Gastroesophageal sphincter (tissue), 4 donors: ENCODE data around the gene DCLK1. TPM values are rescaled to one million over a fixed set of nuclear protein-coding genes. Genes with fewer than 3 reads are reported as not detected.

ENCODE experiments used
- ATAC-seq: fragments of 150-250 bp; one replicate; pipeline ENCODE4 v1.9.1; 2016; ENCODE audit warnings: mild to moderate bottlenecking, moderate library complexity
- H3K27ac ChIP-seq, 4 donors: fragments of 200-600 bp; sonication (generic) in 3 of 4; 1 replicate in 3 of 4; 2 replicates in 1 of 4; pipeline ENCODE4 v1.5.1; 2016 to 2019
- H3K27me3 ChIP-seq: fragments of 200-600 bp; sonication (generic); one replicate; pipeline ENCODE4 v1.5.1; 2019
- H3K36me3 ChIP-seq, 2 donors: fragments of 200-600 bp; sonication (generic); one replicate each; pipeline ENCODE4 v1.5.1; 2019; ENCODE audit warnings: control low read depth in 1 of 2
- H3K4me1 ChIP-seq, 3 donors: fragments of 200-600 bp; sonication (generic); 1 replicate in 2 of 3; 2 replicates in 1 of 3; pipeline ENCODE4 v1.5.1; 2016 to 2019; ENCODE audit warnings: control low read depth in 2 of 3
- H3K4me3 ChIP-seq, 2 donors: fragments of 200-600 bp; sonication (generic); one replicate each; pipeline ENCODE4 v1.5.1; 2019; ENCODE audit warnings: mild to moderate bottlenecking in 1 of 2, moderate library complexity in 1 of 2
- H3K9me3 ChIP-seq, 3 donors: fragments of 200-600 bp; sonication (generic); one replicate each; pipeline ENCODE4 v1.5.1; 2017 to 2019; ENCODE audit warnings: control low read depth in 2 of 3
- EP300 ChIP-seq: sonication (generic); formaldehyde crosslinking; IDR thresholded peaks from one replicate; pipeline ENCODE4 v1.6.1; 2017; ENCODE audit warnings: antibody characterized with exemption, mild to moderate bottlenecking
- POLR2A ChIP-seq, 2 donors: fragments of 450-650 bp; IDR thresholded peaks; one replicate each; pipeline ENCODE4 v1.6.1; 2017; ENCODE audit warnings: antibody characterized with exemption in 2 of 2, mild to moderate bottlenecking in 2 of 2, moderate library complexity in 1 of 2
- POLR2AphosphoS5 ChIP-seq: sonication (generic); formaldehyde crosslinking; IDR thresholded peaks from one replicate; pipeline ENCODE4 v1.6.1; 2017; ENCODE audit warnings: antibody characterized with exemption
- WGBS, 2 donors: methylation state at CpG; one replicate each; pipeline ENCODE4 v1.1.5; 2018; ENCODE audit warnings: low coverage in 1 of 2; 5-methylcytosine and 5-hydroxymethylcytosine counted together
- total RNA-seq, 4 donors: library from RNA; depleted of rRNA; stranded (reverse); fragments of >200 nt; gene quantifications; one replicate each; pipeline ENCODE4 v1.1.0, GENCODE V29; 2016
- TF ChIP-seq, protein P1 (sequence below), 4 experiments: fragments of 200-600 bp in 2 of 4; fragments of 450-650 bp in 2 of 4; sonication (generic) in 1 of 4; IDR thresholded peaks; one replicate each; pipeline ENCODE4 v1.5.1; 2017 to 2019; ENCODE audit warnings: antibody characterized with exemption in 4 of 4, mild to moderate bottlenecking in 2 of 4, moderate library complexity in 2 of 4

Gene DCLK1
- total RNA-seq, 4 donors from 2014 or later: 26.9 to 68.3 (median 30.3) TPM

DNA sequence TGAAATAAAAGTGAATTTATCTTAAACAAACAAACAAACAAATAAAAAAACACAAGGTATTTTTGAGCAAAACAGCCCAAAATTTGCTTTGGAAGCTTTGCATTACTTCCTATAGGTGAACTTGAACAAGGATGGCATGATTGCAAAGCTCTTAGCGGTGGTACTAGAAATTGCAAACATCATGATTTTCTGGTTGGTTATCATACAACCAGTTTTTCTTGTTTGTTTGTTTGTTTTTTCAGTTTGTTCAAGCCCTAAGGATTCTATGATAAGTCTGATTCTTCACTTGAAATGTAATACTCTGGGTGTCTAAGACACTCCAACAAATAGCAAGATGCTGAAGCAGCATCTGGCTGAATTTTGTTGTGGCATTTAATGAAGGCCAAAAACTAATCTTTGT lies 15.9 kb downstream of the DCLK1 start:
- H3K27ac ChIP-seq: no peak overlapping the region
- ATAC-seq: no peak
- no peaks in the 10 kb centered on the region for H3K27me3 ChIP-seq
- no peak overlapping the region for H3K4me3 ChIP-seq
- H3K4me1 ChIP-seq: no peaks in the 10 kb centered on the region
- H3K36me3 ChIP-seq: no peaks in the 10 kb centered on the region
- H3K9me3 ChIP-seq: no peaks in the 10 kb centered on the region
- WGBS, 2 donors: 92 to 100% methylated on average over 1 of the region's 1 CpG
- TF ChIP-seq EP300 (no peak), POLR2A (IDR thresholded peaks at IDR 0.05) (no peak), POLR2AphosphoS5 (no peak)
- TF ChIP-seq, protein P1, sequence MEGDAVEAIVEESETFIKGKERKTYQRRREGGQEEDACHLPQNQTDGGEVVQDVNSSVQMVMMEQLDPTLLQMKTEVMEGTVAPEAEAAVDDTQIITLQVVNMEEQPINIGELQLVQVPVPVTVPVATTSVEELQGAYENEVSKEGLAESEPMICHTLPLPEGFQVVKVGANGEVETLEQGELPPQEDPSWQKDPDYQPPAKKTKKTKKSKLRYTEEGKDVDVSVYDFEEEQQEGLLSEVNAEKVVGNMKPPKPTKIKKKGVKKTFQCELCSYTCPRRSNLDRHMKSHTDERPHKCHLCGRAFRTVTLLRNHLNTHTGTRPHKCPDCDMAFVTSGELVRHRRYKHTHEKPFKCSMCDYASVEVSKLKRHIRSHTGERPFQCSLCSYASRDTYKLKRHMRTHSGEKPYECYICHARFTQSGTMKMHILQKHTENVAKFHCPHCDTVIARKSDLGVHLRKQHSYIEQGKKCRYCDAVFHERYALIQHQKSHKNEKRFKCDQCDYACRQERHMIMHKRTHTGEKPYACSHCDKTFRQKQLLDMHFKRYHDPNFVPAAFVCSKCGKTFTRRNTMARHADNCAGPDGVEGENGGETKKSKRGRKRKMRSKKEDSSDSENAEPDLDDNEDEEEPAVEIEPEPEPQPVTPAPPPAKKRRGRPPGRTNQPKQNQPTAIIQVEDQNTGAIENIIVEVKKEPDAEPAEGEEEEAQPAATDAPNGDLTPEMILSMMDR (IDR thresholded peaks at IDR 0.05): no peak

DNA sequence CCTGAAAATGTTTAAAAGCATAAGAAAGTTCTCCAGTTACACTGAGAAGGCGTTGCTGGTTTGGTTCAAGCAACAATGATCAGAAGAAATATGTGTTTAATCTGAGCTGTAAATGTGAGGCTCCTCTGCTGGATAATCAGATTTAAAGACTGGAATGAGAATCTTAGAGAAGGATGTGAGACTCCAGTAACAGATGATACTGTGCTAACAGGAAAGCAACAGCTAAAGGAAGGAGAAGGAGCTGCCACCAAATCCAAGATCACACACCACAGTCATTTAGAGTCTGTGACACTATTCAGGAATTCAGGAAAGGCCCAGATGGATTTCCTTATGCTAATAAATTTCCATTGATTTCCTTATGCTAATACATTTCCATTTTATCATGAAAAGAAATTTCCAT lies 16.9 kb downstream of the DCLK1 start:
- Histone ChIP-seq H3K27ac (no peak overlapping the region), H3K27me3 (no peaks in the 10 kb centered on the region), H3K4me1 (no peaks in the 10 kb centered on the region), H3K4me3 (no peak overlapping the region), H3K9me3 (no peaks in the 10 kb centered on the region), H3K36me3 (no peaks in the 10 kb centered on the region)
- no peak for ATAC-seq
- TF ChIP-seq EP300 (no peak), POLR2A (IDR thresholded peaks at IDR 0.05) (no peak), POLR2AphosphoS5 (no peak)
- TF ChIP-seq, protein P1 (IDR thresholded peaks at IDR 0.05): no peak
- 47% methylated on average over 1 of the region's 1 CpG; no CpG with 5 or more reads in 1 of the 2 donors for WGBS, 2 donors

DNA sequence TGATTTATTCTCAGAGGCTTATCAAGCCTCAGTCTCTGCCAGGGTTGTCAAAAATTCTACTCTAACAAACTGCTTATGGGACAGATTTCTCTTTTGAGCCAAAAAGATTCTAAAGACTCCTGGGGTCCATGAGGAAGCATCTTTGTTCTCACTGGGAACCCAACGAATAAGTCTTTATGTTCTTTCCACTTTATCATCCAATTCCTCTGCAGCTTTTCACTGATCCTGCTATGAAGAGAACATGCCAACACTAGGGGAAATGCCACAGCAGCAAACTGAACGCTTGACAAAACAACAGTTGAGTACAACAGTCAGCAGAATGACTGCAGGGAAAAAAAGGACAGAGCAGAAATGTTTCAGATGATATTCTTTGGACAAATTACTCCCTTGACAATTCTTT lies 22.2 kb downstream of the DCLK1 start:
- Histone ChIP-seq H3K36me3 (no peaks in the 10 kb centered on the region), H3K27me3 (no peaks in the 10 kb centered on the region), H3K4me1 (no peaks in the 10 kb centered on the region), H3K9me3 (no peaks in the 10 kb centered on the region), H3K27ac (no peak overlapping the region), H3K4me3 (no peak overlapping the region)
- WGBS, 2 donors: 67 to 68% methylated on average over 1 to 2 of the region's 2 CpGs
- no peak for ATAC-seq
- TF ChIP-seq, protein P1 (IDR thresholded peaks at IDR 0.05): no peak
- TF ChIP-seq POLR2AphosphoS5: no peak
- TF ChIP-seq EP300: no peak
- no peak for TF ChIP-seq POLR2A (IDR thresholded peaks at IDR 0.05)

DNA sequence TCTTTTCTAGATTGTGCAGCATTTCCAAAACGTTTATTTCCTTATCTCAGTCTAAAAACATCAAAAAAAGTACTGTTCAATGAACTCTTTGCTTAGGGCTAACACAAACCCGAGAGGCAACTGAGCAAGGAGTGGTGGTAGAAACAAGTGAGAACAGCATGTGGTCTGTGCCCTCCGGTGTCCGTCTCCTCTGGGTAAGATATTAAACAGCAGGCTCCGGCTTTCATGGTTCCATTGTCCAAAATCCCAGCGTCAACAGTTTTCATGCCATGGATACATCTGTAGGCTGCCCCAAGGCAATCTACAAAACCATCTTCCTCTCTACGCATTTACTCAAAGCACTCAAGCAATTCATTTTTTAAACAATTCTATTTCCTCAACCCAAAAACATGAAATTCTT lies 22.8 kb downstream of the DCLK1 start:
- H3K27me3 ChIP-seq: no peaks in the 10 kb centered on the region
- no peak overlapping the region for H3K27ac ChIP-seq
- H3K9me3 ChIP-seq: no peaks in the 10 kb centered on the region
- no peak for TF ChIP-seq POLR2AphosphoS5
- no peak overlapping the region for H3K4me3 ChIP-seq
- no peaks in the 10 kb centered on the region for H3K4me1 ChIP-seq
- no peaks in the 10 kb centered on the region for H3K36me3 ChIP-seq
- ATAC-seq: no peak
- WGBS, 2 donors: 79 to 84% methylated on average over 7 of the region's 7 CpGs

DNA sequence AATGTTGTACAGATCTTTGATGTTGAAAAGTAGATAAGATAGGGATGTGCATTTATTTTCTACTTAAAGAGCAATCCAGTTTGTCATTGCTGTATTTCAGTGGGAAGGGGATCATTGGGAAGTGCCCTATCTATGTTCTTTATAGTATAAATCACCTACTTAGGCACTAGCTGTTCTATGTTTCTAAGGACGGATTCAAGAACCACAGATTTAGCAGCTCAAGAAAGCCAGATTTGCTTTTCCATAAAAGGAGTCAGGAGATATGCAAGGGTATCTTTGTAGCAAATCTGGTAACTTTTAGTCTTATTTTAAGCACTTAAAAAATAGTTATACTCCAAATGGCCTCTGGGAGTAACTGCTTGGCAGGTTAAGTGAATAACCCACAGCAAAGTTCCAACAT lies 23.7 kb downstream of the DCLK1 start:
- WGBS, 2 donors: 38 to 100% methylated on average over 1 of the region's 1 CpG
- no peak for TF ChIP-seq POLR2A (IDR thresholded peaks at IDR 0.05)
- TF ChIP-seq, protein P1 (IDR thresholded peaks at IDR 0.05): no peak
- TF ChIP-seq POLR2AphosphoS5: no peak
- no peak for TF ChIP-seq EP300
- Histone ChIP-seq H3K27me3 (no peaks in the 10 kb centered on the region), H3K4me3 (no peak overlapping the region), H3K9me3 (no peaks in the 10 kb centered on the region), H3K4me1 (no peaks in the 10 kb centered on the region), H3K36me3 (no peaks in the 10 kb centered on the region), H3K27ac (no peak overlapping the region)
- no peak for ATAC-seq
